ENCODE measurements around the gene CCDC92B. TPM values are rescaled to one million over a fixed set of nuclear protein-coding genes. Genes with fewer than 3 reads are reported as not detected.
"Not testable (repeated sequence)": the region's sequence is repeated elsewhere in the genome, so short reads cannot be mapped to it uniquely, and the experiment has no call there.

CCDC92B gene
- under 1 TPM in 8 of 10 donors, not detected in 2; 0.07 to 0.27 (median 0.16) TPM for polyA plus RNA-seq (ENCODE audit: insufficient read length in 10 of 10)
- long read RNA-seq, donor 1: 0 reads
- long read RNA-seq, donor 2: 0 reads
- long read RNA-seq, donor 3: 0 reads
- long read RNA-seq, donor 4: 0 reads
- long read RNA-seq, donor 5: 0 reads
- long read RNA-seq, donor 6: 0 reads
- long read RNA-seq, donor 7, partial matches to known transcripts: 0 of 1 reads
- long read RNA-seq, donor 7, other reads (novel, unspliced or antisense): 0 of 1 reads
- long read RNA-seq, donor 8: 0 reads
- long read RNA-seq, donor 9: 0 reads

DNA sequence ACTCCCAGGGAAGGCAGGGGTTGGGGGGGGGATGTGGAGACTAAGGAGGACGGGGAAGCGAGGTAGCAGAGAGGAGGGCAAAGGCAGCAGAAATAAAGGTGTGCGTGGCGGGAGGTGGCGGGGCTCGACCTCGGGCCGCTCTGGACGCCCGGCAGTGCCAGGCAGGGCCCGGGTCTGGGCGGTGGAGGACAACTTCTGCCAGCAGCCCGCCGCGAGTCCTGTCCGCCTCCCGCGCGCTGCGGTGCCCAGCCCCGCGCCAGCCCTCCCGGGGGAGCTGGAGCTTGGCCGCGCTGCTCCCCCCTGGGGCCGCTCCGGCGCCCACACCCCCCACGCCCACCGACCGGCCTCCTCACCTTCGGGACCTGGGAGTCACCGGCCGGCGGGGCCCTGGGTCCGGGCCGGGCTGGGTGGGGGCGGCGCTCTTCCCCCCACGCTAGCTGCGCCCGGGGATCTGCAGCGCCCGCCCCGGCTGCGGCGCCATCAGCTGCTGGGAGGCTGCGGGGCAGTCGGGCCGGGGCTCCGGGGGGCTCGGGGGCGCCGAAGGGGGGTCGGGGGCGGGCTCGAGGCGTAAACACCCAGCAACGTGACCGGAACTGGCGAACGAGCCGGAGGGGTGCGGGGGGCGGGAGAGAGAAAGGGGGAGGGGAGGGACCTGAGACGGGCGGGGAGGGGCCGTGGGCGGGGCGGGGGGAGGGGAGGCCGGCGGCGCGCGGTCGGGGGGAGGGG, at the start of gene CCDC92B:
CCDC92B (minus strand) TSS at position 595 of the 726 bp plus-strand sequence. CDS start 14,507 bp downstream, outside the sequence.
- no peak for DNase-seq

DNA sequence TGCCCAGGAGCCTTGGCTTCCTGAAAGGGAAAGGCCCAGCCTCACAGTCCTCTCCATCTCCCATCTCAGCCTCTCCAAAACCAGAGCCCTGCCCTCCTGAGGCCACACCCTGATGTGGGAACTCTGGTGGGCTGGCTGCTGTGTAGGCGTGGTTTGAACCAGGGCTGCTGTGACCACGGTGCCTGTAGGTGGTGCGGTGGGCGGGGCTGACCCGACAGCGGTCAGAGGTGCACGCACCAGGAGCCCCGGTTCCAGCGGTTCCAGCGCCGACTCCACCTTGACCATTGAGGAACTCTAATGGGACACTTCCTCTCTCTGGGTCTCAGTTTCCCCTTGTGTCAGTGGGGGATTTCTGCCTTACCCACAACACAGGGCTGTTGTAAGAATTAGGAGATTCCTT, 49.2 kb upstream of the CCDC92B start:
- no peak for DNase-seq

DNA sequence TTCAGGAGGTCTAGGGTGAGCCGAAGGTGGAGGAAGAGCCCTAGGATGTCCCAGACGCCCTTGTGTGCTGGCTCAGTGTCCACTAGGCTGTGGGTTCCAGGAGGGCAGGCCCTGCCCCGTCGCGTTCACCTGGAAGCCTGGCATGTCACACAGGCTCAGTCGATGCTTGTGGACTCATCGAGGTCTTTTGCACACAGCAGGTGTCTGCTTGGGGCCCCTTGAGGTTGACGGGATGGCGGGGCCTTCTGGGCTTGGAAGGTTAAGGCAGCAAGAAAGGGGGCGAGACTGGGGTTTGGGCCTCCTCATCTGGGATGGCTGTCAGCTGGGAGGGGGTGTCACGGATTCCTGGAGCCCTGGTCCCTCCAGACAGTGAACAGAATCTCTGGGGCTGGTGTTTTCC, 48.7 kb upstream of the CCDC92B start:
- no peak for DNase-seq

DNA sequence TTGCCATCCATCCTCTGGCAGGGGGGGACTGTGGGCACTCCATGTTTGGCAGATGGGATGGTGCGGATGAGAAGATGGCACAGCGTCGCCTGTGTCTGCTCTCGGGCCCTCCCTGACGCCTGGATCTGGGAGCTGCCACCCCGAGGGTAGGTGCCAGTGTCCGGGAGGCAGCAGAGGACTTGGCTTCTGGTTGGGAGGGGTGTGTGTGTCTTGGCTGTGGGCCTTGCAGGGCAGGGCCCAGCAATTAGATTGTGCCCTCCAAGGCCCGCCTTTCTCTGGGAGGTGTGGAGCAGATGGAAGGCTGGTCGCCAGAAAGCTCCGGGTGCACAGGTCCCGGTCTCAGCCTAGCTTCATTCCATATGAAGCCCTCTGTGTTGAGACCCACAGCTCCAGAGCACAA, 48.2 kb upstream of the CCDC92B start:
- DNase-seq: no peak

DNA sequence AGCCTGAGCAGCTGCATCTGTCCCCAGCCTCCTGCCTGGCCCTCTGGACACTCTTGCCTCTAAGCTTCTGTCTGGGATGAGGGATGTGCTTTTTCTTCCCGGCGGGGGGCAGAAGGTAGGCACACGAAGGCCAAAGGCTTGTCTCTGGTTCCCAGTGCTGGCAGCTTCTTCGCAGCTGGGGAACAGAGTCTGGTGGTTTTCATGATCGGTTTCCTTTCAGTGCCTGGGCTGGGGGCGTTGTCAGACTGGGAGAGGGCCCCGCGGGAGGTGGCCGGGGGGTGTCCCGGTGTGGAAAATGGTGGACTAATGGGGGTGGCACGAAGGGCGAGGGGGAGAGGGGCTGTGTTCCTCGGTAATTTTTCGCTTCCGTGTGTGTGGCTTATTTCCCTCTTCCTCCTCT, 47.8 kb upstream of the CCDC92B start:
- DNase-seq: no peak

DNA sequence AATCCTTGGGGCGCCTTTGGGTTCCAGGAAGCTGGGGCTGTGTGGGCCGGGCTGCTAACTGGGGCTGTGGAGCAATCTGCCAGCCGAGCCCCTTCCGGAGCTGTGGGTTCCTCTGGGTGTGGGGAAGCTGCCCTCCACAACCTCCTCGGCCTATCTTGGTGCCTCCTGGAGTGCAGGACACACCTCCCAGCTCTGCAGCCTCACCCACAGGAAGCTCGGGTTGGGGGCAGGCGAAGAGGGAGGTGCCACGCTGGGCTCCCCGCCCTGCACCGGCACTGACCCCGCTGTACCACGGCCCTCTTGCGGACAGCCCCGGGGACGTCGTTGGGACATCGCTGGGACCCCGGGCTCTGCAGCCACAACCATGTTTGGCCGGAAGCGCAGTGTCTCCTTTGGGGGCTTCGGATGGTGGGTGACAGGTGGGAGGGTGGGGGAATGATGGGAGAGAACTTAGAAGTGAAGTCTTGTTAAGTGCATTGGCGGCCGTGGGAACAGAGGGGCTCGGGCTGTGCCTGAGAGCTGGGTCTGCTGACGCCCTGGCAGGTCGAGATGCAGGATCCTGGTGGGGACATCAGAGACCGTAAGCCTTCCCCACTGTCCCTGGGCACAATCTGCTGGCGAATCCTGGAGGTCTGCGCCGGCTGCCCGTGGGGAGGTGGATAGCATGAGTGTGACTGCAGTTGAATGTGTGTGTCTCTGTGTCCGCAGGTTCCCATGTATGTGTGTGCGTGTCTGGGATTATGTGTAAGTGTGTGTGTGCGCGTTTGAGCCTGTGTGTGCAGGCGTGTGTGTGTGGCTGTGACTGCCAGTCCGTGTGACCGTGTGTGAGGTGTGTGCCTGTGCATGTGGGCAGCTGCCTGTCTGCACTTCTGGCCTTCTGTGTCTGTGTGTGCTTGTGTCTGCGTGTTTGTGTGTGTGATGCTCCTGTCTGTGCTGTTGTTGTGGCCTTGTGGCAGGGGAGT, 47.0 kb upstream of the CCDC92B start, which contains the start of gene RAP1GAP2:
RAP1GAP2 (plus strand) TSS at position 275 of the 962 bp plus-strand sequence; CDS start at position 365, 90 bp downstream.
- peak in 1 of 3 donors; percentile 34 for DNase-seq

DNA sequence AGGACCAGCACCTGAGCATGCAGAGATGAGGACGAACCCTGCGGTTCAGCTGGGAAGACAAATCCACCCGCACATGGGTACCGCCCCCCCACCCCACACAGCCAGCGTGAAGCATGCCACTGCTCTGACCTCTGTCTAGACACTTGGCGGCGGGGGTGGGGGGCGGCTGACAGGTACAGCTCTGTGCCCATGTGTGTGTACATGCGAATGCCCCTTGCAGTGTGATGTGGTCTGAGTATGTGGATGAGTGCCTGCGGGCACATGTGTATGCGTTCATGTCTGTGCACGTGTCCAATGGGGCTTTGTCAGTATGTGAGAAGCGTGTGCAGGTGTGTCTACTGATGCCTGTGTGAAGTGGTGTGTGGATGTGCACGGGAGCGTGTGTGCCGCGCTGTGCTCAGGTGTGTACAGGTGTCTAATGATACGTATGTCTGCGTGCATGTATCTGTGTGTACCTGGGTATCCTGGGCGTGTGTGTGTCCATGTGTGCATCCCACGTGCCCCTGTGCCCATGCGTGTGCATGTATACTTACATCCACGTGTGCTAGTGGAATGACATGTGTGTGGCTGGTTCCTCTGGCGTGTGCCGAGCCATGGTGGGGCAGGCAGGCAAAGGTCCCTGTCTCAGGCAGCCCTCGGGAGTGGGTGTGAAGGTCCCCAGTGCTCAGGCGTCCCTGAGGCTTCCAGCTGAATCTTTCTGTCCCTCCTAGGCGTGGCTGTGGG, 46.1 kb upstream of the CCDC92B start:
- DNase-seq: no peak

DNA sequence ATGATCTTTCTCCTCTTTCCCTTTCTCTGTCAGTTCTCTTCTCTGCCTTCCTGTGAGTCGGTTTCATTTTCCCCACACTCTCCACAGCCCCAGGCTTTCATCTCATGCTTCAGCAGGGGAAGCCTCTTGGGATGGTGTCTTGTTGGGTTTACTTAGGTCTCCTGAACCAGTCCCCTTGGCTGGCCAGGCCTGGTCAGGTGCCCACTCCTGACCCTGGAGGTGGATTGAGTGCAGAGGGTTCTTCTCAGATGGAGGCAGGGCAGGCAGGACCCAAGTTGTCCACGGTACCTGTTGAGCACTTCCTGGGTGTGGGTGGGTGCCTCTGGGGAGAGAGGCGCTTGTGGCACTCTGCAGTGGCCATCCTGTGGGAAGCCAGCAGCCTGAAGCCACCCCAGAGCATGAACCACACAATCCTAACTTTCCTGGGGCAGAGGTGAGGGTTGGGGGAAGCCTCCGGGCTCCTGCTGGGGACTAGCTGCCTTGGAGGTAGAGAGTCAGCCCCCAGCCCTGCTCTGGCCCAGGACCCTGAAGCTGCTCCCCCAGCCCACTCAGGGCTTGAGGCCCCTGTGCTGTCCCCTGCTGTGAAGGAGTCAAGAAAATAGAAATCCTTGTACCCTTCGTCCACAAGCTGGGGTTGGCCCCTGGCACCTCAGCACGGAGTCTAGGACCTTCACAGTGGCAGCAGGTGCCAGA, 44.8 kb upstream of the CCDC92B start:
- no peak for DNase-seq

DNA sequence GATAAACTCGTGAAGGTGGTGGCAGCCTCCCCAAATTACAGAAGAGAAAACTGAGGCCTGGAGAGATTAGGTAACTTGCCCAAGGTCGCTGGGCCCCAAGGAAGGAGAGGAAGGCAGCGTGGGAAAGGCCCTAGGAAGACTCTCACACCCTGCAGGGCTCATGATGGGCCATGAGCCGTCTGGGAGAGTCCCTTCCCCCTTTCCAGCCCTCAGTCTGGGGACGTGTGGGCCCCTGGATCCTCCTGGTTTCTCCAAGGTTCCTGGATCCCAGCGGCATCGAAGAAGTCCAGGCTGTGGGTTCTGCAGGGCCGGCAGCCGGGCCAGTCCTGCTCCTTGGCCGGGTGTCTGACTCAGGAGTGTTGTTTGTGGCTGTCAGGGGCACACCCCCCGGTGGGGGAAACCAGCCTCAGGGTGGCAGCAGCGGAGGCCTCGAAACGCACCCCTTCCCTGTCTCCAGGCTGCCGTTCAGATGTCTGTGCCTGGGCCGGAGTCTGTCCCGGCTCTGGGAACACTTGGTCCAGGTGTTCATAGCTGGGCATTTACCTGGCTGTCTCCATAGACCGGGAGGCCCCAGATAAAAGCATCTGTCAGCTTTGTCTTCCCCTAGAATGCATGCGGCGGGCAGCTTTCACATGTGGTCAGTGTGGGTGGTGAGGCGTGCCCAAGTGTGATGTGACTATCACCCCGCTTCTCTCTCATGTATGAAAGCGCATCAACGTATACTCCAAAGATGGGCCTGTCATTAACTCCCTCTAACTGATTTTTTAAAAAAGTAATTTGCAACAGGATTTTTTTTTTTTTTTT, 43.1 kb upstream of the CCDC92B start:
- DNase-seq: no peak

DNA sequence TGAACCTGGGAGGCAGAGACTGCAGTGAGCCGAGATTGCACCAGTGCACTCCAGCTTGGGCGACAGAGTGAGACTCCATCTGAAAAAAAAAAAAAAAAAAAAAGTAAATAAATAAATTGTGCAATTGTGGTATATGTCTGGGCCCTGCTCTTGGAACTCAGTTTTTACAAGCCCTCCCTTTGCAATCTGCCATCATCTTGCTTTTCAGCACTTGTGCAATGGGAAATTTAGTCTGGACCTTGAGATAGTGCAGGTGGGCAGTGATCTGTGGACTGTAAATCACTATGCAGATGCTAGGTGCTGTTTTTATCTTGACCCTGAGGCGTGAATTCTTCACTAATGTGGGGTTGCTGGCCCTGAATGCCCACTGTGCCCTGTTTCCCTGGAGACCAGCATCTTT, 40.2 kb upstream of the CCDC92B start:
- DNase-seq: no peak

DNA sequence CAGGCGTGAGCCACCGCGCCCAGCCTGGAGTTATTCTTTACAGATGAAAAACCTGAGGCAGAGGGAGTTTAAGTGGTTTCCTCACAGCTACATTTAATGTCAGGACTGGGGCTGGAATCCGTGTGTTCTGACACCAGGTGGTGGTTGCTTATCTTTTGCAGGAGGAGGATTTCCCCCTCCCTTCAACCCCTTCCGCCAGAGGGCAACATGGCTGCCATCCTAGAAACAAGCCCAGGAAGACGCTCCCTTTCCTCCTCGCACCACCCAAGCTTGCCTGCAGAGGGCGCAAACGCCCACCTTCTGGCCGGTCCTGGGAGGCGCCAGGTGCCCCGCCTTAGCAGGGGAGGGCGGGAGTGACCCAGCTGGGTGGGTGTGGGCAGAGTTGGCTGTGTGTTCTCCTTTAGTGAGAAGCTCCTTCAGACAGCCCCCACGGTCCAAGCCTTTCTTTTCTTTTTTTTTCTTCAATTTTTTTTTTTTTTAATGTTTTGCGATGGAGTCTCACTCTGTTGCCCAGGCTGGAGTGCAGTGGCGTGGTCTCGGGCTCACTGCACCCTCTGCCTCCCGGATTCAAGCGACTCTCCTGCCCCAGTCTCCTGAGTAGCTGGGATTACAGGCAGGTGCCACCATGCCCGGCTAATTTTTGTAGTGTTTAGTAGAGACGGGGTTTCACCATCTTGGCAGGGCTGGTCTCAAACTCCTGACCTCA, 36.9 kb upstream of the CCDC92B start:
- peak; percentile 47 to 78 (median 67) for DNase-seq

DNA sequence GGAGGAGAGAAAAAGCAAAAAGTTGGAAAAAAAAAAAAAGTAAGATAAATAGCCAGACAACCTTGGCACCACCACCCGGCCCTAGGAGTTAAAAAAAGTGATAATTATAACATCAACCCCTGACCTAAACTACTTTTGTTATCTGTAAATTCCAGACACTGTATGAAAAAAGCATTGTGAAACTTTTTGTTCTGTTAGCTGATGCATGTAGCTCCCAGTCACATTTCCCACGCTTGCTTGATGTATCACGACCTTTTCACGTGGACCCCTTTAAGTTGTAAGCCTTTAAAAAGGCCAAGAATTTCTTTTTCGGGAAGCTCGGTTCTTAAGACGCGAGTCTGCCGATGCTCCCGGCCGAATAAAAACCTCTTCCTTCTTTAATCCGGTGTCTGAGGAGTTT, 35.9 kb upstream of the CCDC92B start:
- not testable (repeated sequence) for DNase-seq

DNA sequence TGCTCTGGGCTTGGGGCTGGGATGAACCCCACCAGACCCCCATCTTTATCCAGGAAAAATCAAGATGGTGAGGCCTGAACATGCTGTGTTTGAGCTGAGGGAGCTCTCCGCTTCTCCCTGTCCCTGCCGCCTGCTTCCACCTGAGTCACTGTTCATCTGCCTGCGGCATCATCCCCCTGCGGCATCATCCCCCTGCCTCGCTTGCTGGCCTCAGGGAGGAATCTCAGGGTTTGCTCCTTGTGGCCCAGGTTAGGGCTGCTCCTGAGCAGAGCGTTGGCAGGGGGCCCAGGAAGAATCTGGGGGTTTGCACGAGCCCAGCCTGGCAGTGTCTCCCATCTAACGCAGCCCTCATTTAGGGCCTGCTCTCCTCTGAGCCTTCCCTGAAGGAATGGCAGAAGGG, 35.4 kb upstream of the CCDC92B start:
- DNase-seq: no peak

DNA sequence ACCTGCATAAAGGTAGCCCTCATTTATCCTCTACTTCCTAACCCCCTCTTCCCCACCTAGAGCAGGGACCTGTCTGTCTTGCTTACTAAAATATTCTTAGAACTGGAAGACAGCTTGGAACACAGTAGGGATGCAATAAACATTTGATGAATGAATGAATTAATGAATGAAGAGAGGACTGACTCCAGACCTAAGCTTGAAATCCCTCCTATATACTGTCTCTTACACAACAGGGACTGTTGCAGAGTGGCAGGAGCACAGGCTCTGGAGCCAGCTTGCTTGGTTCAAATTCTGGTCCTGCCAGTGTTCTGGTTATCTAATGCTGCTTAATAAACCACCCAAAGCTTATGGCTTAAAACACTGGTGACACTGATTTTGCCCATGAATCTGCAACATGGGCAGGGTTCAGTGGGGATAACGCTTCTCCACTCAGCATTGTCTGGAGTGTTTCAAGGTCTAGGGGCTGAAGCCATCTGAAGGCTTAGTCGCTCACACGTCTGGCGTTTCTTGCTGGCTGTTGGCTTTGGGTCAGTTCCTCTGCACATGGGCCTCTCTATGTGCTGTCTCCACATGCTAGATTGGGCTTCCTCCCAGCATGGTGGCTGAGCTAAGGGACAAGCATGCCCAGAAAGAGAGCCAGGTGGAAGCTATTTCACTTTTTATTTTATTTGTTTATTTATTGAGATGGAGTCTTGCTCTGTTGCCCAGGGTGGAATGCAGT, 34.0 kb upstream of the CCDC92B start:
- DNase-seq: no peak

DNA sequence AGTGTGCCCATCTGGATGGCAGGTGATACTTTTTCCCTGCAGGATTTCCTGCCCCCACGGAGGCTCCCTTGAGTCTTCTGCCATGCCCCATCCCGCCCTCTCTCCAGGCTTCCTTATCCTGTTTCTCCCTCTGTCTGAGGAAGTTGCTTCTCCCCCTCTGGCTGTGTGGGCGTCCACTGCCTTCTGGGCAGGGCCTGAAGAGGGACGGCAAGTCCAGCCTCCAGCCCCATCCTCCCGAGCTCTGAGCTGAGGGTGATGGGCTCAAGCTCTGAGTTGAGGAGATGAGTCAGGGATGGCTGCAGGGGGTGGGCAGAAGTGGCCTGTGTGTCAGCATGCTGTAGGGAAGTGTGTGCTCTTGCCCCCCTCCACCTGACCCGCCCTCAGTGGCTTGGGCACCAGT, 32.6 kb upstream of the CCDC92B start:
- no peak for DNase-seq

DNA sequence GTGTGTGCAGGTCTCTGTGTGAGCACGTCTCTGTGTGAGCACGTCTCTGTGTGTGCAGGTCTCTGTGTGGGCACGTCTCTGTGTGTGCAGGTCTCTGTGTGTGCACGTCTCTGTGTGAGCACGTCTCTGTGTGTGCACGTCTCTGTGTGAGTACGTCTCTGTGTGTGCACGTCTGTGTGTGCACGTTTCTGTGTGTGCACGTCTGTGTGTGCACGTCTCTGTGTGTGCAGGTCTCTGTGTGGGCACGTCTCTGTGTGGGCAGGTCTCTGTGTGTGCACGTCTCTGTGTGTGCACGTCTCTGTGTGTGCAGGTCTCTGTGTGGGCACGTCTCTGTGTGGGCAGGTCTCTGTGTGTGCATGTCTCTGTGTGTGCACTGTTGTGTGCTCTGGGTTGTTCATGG, 32.1 kb upstream of the CCDC92B start:
- not testable (repeated sequence) for DNase-seq

DNA sequence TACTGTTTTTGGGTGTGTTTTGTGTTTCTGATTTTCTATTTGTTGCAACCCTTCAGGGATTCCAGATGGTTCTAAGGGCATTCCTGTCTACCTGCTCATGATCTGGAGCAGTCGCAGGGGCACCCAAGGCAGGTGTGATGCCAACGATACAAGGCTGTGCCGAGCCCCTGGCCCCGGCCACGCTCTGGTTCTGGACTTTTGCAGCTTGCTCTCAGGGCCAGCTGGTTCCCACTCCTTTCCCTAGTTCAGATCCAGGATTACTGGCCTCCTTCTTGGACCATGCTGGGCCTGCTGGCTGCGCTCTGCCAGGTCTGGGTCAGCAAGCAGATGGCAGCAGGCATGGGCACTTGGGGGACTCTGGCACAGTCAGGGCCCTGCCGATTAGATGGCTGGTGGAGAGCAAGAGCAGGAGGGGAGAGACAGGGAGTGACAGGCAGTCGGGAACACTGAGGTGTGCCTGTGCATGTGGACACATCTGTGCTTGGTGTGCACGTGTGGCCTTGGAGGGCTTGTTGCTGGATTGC, 31.5 kb upstream of the CCDC92B start:
- no peak for DNase-seq

DNA sequence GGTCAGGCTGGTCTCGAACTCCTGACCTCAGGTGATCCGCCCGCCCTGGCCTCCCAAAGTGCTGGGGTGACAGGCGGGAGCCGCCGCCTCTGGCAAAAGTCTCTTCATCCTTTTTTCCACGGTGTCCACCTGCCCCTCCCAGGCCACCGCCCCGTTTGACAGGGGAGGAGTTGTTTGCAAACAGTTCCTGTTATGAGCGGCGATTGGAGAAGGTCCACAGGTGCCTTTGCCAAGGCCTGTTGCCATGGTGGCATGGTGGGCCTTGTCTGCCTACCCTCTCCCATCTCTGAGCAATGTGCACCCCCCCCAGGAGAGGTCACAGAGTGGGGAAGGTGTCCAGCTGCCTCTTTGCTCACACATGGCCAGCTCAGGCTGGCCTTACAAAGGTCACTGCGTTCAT, 30.8 kb upstream of the CCDC92B start:
- DNase-seq: no peak
